SIG-M5 treated with dmso at 0.1 percent for 504 hours (cell line): ENCODE measurements around the gene ACSL6.

Experiments used
- DNase-seq: peaks from one replicate; lab custom pipeline; 2025; ENCODE audit not compliant: unreplicated experiment; lab: John Stamatoyannopoulos, UW

Gene ACSL6

GRCh38 chr5:132001647-132002561, 9.6 kb downstream of the ACSL6 start:
- DNase-seq, result no peak

GRCh38 chr5:132000677-132001453, 10.6 kb downstream of the ACSL6 start:
- no peak for DNase-seq

GRCh38 chr5:132000241-132000490, 11.3 kb downstream of the ACSL6 start:
- DNase-seq, result no peak

DNA sequence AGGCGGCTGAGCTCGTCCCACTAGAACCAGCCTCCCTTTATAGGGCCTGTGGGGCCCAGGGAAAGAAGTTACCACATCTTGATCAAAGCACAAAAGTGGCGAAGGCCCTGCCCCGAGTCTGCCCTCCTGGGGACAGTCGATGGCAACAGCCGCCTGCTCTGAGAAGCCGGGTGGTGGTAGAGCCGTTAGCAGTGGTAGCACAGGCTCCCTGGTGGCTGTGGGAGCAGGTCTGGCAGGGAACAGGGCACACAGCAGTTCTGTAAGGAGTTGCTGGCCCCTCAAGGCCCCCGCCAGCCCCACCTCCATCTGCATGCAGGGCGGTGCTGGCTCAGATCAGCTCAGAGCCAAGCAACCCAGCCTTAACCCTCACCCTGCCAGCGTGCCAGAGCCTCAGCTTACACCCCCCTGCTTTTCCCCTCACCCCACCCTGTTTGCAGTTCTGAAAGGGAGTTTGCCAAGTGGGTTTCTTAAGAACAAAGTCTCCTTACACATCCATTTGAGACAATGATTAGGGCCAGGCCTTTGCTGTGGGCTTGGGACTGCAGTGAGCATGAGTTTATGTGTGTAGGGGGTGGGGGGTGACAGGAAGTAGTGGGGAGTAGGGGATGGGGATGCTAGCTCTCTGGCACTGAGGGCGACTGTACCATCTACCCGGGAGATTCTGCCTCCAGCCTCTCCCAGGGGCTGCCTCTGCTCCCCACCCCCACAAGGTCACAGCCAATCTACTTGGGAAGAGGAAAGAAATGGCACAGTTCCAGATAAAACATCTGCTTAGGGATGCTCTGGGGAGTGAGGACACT, 11.8 kb downstream of the ACSL6 start:
- no peak for DNase-seq

DNA sequence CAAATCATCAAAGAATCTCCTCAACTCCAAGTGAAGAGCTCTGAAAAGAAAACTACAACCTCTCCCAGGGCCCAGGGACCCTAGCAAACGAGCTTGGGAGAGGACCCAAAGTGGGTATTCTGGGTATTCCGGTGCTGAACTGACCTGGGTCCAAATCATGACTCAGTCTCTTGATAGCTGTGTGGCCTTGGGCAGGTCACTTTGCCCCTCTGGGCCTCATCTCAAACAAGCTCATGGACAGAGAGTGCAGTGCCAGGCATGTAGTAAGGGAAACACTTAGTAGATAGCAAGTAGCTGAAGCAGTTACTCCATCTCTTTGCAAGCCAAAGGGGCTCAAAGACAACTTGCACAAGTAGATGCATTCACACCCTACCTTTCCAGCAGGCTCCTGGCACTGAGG, 12.4 kb downstream of the ACSL6 start:
- no peak for DNase-seq

DNA sequence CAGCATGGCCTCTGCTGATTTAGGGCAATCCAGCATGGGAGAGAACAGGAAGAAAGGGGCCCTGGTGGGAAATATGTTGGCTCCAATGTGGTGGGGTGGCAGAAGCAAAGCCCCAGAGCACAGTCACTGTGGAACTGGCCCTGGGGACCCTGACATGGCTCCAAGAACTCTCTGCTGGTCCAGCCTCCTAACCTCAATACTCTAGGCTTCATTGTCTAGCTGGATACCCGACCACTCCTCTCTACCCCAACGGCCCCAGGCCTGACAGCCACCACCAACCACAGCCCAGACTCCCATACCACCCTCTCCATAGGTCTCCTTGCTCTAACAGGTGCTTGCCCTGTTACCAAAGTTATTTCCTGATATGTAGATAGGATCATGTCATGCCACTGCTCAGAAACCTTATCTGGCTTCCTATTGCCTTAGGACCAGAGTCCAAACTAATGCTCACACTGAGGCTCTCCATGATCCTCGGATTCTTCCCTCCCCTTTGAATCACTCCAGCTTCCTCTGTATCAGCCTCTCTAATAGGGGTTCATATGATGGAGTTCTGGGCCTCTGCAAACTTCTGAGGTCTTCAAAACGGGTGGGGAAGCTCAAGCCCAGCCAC, 12.9 kb downstream of the ACSL6 start:
- no peak for DNase-seq

GRCh38 chr5:131997727-131998117, 13.7 kb downstream of the ACSL6 start:
- DNase-seq, result no peak

- DNase-seq, result no peak
These were observed 14.3 kb downstream of the ACSL6 start for GRCh38 chr5:131997026-131997726.

DNA sequence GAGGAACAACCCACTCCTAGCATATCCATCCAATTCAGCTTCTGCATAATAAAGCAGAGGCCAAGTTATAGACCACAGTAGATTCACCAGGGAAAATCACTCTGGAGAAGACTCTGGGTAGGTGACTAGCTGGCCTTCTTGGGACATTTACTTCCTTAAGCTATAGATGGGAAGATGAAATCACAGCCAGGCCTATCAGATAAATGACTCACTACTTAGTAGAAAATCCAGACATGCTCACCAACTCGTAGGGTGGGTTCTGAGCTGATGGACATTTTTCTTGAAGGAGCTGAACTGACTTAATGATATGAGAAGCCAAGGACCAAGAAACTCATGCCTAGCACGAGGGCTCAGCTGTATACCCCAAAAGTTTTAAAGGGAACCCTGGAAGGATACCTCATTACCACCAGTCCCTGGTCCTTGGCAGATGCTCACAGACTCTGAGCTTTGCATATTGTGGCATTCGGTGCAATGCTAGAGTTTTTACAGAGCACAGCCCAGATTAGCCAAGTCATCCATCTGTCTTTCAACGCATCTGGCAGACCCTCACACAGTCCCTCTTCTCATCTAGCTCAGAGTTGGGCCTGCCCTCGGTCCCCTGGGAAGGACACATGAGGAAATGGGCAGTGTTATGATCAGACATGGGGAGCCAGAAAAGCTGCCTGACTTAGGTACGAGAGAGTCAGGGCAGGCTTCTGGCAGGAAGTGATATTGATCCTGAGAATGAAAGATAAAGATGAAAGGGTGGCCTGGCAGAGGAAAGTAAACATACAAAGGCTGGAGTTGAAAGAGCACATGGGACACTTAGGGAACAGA, 15.0 kb downstream of the ACSL6 start:
- DNase-seq, result no peak

DNA sequence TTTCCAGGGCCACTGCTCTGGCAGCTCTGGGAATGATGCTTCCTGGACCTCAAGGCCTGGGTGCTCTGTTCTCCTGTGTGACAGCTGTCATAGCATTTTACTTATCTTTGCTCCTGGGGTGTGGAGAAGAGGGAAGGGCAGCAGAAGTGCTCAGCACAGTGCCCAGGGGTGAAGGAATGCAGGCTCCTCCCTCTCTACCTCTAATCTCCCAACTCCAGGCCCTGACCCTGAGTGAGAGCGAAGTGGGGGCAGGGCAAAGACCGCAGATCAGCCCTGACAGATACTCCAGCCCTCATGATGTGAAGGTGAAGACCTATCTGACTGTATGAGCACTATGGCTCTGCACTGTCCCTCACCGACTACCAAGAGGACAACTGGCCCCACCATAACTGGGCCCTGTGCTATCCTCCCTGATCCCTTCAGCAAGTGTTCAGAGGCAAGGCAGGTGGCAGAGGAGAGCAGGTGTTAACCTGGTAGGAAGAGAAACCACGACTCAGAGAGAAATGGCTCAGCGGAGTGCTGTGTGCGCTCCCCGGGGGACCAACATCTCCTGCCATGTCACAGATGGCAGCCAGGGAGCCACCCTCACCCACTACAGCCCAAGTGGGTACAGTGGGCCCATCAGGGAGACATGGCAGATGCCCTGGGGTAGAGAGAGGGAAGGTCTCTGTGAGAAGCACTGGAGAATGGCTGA, 16.8 kb downstream of the ACSL6 start:
- no peak for DNase-seq

DNA sequence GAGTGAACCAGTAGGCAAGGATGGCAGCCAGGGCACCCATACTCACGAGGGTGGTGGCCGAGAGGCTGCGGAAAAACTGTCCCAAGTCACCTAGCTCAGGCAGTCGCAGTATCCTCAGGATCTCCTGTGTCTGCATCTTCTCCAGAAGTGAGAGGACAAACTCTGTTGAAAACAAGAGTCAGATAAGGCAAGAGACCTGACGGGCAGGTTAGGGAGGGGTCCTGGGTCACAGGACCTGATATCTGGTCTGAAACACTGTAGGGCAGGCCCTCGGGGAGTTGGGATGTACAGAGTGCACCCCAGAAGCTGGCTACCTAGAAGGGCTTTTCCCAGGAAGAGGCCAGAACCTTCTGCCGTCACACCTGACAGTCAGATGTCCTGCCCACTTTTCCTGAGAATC, 17.4 kb downstream of the ACSL6 start:
- DNase-seq, result no peak

GRCh38 chr5:131993676-131994075, 17.8 kb downstream of the ACSL6 start:
- no peak for DNase-seq

GRCh38 chr5:131992370-131992769, 19.1 kb downstream of the ACSL6 start:
- DNase-seq, result no peak

DNA sequence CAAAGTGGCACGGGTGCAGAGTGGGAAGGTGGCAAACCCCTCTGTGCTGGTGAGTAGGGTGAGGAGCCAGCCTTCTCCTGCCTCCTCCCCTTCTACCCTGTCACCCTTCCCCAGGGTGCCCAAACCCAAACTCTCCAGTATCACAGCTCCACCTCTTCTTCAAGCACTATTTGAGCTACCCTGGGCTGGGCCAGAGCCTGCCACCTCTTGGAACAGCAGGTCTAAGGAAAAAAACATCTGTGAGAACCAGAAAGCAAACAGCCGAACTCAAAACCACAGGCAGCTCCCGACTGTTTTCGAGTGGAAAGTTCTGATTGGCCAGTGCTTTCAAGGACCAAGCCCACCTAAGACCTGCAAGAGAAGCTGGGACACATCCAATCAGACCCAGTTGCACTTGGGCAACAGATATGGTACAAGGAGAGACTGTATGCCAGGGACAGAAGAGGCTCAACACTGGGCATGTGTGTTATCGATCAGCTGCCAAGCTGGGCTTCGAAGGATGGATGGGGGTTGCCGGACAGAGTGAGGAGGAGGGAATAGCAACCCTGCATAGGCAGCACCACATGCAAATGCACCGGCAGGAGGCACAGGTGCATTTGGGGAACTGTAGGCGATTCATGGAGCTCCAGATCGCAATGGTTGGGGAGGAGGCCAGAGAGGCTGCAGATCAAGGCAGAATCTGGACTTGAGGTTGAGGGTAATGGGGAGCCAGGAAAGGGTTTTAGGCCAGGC, 19.7 kb downstream of the ACSL6 start:
- DNase-seq, result no peak

GRCh38 chr5:131990716-131991115, 20.7 kb downstream of the ACSL6 start:
- no peak for DNase-seq

GRCh38 chr5:131988601-131989000, 22.9 kb downstream of the ACSL6 start:
- no peak for DNase-seq

DNA sequence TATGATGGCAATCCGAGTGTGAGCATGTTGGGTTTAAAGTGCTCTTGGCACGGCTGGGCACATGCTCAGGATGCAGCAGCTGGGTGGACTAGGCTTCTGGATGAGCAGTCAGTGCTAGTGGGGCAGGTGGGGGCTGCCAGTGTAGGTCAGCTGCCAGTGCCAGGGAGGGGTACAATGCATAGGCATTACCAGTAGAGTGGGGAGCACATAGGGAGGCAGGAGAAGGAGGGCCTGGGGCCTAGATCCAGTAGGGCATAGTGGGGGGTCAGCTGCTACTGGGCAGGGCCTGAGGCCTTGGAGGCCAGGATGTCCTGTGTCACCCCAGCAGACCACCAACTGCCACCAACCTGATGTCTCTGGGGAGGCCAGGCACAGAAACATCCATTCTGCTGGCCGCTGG, 24.2 kb downstream of the ACSL6 start:
- DNase-seq, result no peak

- no peak for DNase-seq
These were observed 25.1 kb downstream of the ACSL6 start for GRCh38 chr5:131986161-131986912.
